Activated T-helper 1 cell treated with anti-CD3 and anti-CD28 coated beads, Interleukin-12 subunit alpha, Interleukin-12 subunit beta, Interleukin-2, Interleukin-4 antibody, amounts not matched to agents 30 ng/mL and 10 ng/mL and 1 ng/mL, durations not matched to agents 14 hours and 24 hours and 36 hours (primary cell): ENCODE measurements around the gene KRTAP9-9. TPM values are rescaled to one million over a fixed set of nuclear protein-coding genes. Genes with fewer than 3 reads are reported as not detected.
"Not testable (repeated sequence)": the region's sequence is repeated elsewhere in the genome, so short reads cannot be mapped to it uniquely, and the experiment has no call there.

Experiments
- DNase-seq: peaks from one replicate; pipeline ENCODE4 v3.0.0; 2021; ENCODE audit warnings: low spot score
- H3K27ac Mint-ChIP-seq: one replicate; pipeline ENCODE4 v1.8.0; 2021; ENCODE audit warnings: mild to moderate bottlenecking, mixed read lengths
- H3K27me3 Mint-ChIP-seq: one replicate; pipeline ENCODE4 v1.8.0; 2022; ENCODE audit warnings: mild to moderate bottlenecking, moderate library complexity, mixed read lengths; ENCODE audit not compliant: insufficient read depth
- H3K36me3 Mint-ChIP-seq: one replicate; pipeline ENCODE4 v1.8.0; 2021; ENCODE audit warnings: low read depth, mixed read lengths
- H3K4me1 Mint-ChIP-seq: one replicate; pipeline ENCODE4 v1.8.0; 2021; ENCODE audit warnings: low read depth, mixed read lengths
- H3K4me3 Mint-ChIP-seq: one replicate; pipeline ENCODE4 v1.8.0; 2021; ENCODE audit warnings: mild to moderate bottlenecking, moderate library complexity, mixed read lengths
- H3K9me3 Mint-ChIP-seq: one replicate; pipeline ENCODE4 v1.8.0; 2021; ENCODE audit warnings: mixed read lengths
- intact Hi-C: fragments of 100-400 bp; cut with micrococcal nuclease; formaldehyde crosslinking; loops from one replicate; pipeline ENCODE4 v1.15.1; 2024
- total RNA-seq: library from RNA; stranded (reverse); gene quantifications from 2 replicates; pipeline ENCODE4 v1.2.3, GENCODE V29; 2022

The KRTAP9-9 gene
- total RNA-seq, result not detected in 2 replicates

DNA sequence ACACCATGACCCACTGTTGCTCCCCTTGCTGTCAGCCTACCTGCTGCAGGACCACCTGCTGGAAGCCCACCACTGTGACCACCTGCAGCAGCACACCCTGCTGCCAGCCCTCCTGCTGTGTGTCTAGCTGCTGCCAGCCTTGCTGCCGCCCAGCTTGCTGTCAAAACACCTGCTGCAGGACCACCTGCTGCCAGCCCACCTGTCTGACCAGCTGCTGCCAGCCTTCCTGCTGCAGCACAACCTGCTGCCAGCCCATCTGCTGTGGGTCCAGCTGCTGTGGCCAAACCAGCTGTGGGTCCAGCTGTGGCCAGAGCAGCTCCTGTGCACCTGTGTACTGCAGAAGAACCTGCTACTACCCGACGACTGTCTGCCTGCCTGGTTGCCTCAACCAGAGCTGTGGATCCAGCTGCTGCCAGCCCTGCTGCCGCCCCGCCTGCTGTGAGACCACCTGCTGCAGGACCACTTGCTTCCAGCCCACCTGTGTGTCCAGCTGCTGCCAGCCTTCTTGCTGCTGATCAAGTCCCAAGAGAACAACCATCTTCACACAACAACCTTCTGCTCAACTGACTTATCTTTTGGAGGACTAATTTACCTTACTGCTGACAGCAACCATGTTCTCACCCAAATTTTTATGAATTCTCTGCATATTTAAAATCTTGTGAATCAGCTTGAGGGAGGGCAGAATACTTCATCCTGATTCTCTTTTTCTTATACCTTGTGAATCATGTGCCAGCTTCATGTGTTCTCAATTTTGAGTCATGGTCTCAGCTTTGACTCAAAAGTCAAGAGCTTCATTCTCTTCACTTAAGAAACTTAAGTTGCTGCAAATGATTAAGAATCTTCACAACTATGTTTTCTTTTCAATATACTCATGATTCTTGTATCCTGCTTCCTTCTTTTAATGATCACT lies at the start of gene KRTAP9-9:
KRTAP9-9 (plus strand) TSS at position 4 of the 910 bp plus-strand sequence.
- intact Hi-C loops, H3K4me1 Mint-ChIP-seq, H3K9me3 Mint-ChIP-seq, H3K36me3 Mint-ChIP-seq, H3K27ac Mint-ChIP-seq, DNase-seq, H3K4me3 Mint-ChIP-seq: not testable (repeated sequence)
- H3K27me3 Mint-ChIP-seq, result peaks cover 25% of the 10 kb centered on the region

DNA sequence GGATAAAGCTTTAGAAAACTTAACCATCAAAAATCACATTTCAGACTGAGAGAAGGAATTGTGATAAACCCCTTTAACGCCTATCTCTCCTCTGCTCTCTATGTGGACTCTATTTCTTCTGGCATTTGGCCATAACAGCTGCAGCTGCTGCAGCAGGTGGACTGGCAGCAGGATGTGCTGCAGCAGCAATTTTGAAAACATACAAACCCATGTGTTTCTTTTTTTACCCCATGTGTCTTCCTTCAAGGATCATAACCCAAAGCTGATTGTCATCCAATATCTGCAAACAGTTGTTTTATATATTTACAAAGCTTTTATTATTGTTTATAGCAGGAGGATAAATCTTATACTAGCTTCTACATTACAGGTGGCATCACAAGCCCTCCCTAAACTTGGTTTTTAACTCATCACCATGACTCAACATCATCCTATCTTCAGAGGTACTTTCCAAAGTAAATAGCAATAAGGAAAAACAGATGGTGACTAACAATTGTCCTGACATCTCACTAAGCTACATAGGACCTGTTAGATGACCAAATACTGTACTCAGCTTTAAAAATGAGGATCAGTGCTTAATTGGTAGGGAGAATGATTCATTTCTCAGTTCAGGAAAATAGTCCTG lies 43.2 kb upstream of the KRTAP9-9 start:
- Mint-ChIP-seq H3K9me3 (no peaks in the 10 kb centered on the region), H3K36me3 (no peaks in the 10 kb centered on the region), H3K4me3 (no peak overlapping the region), H3K27me3 (peaks cover 15% of the 10 kb centered on the region), H3K27ac (no peak overlapping the region), H3K4me1 (no peaks in the 10 kb centered on the region)
- no peak for DNase-seq
- intact Hi-C loops, result no loop called here

DNA sequence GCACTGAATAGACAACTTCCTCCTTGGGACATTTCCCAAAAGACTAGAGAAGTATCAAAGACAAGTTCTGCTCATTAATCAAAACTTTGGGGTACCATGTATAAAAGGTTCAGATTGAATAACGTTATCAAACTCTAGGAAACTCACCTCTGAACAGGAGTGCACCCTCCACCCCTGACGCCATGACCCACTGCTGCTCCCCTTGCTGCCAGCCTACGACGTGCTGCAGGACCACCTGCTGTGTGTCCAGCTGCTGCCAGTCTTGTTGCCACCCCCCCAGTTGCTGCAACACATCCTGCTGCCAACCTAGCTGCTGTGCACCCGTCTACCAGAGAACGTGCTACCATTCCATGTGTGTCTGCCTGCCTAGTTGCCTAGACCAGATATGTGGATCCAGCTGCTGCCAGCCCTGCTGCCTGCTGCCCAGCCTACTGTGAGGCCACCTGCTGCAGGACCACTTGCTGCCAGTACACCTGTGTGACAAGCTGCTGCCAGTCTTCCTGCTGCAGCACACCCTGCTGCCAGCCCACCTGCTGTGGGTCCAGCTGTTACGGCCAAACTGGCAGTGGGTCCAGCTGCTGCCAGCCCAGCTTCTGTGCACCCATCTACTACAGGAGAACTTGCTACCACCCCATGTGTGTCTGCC lies 42.5 kb upstream of the KRTAP9-9 start:
- no peak overlapping the region for H3K4me3 Mint-ChIP-seq
- H3K27me3 Mint-ChIP-seq, result peaks cover 15% of the 10 kb centered on the region
- intact Hi-C loops, result no loop called here
- DNase-seq, result no peak
- H3K4me1 Mint-ChIP-seq, result no peaks in the 10 kb centered on the region
- H3K27ac Mint-ChIP-seq, result no peak overlapping the region
- H3K9me3 Mint-ChIP-seq, result no peaks in the 10 kb centered on the region
- no peaks in the 10 kb centered on the region for H3K36me3 Mint-ChIP-seq

DNA sequence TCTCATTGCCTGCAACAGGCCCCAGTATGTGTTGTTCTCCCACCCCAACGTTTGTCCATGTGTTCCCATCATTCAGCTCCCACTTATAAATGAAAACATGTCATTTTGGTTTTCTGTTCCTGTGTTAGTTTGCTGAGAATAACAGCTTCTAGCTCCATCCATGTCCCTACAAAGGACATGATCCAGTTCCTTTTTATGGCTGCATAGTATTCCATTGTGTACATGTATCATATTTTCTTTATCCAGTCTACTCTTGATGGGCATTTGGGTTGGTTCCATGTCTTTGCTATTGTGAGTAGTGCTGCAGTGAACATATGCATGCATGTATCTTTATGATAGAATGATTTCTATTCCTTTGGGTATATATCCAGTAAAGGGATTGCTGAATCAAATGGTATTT lies 39.5 kb upstream of the KRTAP9-9 start:
- H3K4me3 Mint-ChIP-seq, result no peak overlapping the region
- peaks cover 2% of the 10 kb centered on the region for H3K27me3 Mint-ChIP-seq
- H3K4me1 Mint-ChIP-seq, result no peaks in the 10 kb centered on the region
- H3K9me3 Mint-ChIP-seq, result peaks cover 3% of the 10 kb centered on the region
- no peak for DNase-seq
- intact Hi-C loops, result no loop called here
- H3K27ac Mint-ChIP-seq, result no peak overlapping the region
- H3K36me3 Mint-ChIP-seq, result no peaks in the 10 kb centered on the region

DNA sequence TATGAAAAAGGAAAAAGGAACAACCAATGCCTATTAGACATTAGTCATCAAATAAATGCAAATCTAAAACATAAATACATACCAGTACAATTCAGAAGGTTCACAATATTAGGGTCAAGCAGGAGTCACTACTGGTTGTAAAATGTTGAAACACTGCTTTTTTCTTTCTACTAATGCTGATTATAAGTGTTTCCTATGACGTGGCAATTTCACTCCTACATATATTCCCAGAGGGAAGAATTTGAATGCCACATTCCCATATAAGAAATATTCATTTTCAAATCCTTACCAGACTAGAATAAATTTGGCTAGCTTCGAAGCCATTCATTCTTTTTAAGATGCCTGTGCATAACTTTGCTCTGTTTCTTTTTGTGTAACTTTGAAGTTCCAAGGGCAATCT lies 31.4 kb upstream of the KRTAP9-9 start:
- DNase-seq, result no peak
- intact Hi-C loops, result no loop called here
- H3K9me3 Mint-ChIP-seq, result peaks cover 3% of the 10 kb centered on the region
- H3K27me3 Mint-ChIP-seq, result peaks cover 6% of the 10 kb centered on the region
- no peak overlapping the region for H3K27ac Mint-ChIP-seq
- no peaks in the 10 kb centered on the region for H3K36me3 Mint-ChIP-seq
- no peaks in the 10 kb centered on the region for H3K4me1 Mint-ChIP-seq
- no peak overlapping the region for H3K4me3 Mint-ChIP-seq

DNA sequence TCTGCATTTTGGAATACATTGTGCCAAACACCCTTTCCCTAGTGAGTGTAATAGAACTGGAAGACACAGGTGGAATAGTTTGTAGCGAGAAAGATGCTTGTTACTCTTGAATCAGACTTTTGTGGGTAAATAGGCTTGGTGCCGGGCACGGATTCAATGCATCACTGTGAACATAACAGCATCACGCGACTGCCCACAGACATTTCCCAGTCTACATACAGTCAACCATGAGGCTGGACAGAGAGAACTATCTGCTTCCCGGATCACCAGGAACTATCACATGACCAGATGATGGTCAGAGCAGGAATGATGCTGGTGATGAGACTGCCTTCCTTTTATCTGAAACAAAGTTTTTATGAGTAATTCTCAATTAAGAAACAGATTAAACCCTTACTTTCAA lies 29.1 kb upstream of the KRTAP9-9 start:
- no peak overlapping the region for H3K27ac Mint-ChIP-seq
- H3K4me3 Mint-ChIP-seq, result no peak overlapping the region
- intact Hi-C loops, result no loop called here
- no peaks in the 10 kb centered on the region for H3K36me3 Mint-ChIP-seq
- H3K9me3 Mint-ChIP-seq, result no peaks in the 10 kb centered on the region
- H3K27me3 Mint-ChIP-seq, result peaks cover 8% of the 10 kb centered on the region
- no peak for DNase-seq
- H3K4me1 Mint-ChIP-seq, result no peaks in the 10 kb centered on the region

DNA sequence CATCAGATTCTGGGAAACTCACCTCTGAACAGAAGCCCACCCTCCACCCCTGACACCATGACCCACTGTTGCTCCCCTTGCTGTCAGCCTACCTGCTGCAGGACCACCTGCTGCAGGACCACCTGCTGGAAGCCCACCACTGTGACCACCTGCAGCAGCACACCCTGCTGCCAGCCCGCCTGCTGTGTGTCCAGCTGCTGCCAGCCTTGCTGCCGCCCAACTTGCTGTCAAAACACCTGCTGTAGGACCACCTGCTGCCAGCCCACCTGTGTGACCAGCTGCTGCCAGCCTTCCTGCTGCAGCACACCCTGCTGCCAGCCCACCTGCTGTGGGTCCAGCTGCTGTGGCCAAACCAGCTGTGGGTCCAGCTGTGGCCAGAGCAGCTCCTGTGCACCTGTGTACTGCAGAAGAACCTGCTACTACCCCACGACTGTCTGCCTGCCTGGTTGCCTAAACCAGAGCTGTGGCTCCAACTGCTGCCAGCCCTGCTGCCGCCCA lies 28.5 kb upstream of the KRTAP9-9 start, which contains the start of gene KRTAP9-2:
KRTAP9-2 (plus strand) TSS at position 51 of the 498 bp plus-strand sequence; CDS start at position 58, 7 bp downstream.
- DNase-seq, H3K36me3 Mint-ChIP-seq, H3K27me3 Mint-ChIP-seq, H3K4me1 Mint-ChIP-seq, H3K4me3 Mint-ChIP-seq, H3K27ac Mint-ChIP-seq, intact Hi-C loops, H3K9me3 Mint-ChIP-seq: not testable (repeated sequence)

DNA sequence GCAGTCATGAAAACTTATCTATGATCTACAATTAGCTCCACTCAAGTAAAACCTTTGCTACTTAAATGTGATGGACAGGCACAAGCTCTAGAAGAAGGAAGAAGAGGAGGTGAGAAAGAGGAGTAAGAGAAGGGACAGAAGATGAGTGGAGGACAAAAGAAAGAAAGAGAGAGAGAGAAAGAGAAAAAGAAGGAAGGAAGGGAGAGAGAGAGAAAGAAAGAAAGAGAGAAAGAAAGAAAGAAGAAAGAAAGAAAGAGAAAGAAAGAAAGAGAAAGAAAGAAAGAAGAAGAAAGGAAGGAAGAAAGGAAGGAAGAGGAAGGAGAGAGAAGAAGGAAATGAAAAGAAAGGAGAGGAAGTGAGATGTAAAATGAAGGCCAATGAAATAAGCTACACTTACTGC lies 25.1 kb upstream of the KRTAP9-9 start:
- Mint-ChIP-seq H3K9me3 (no peaks in the 10 kb centered on the region), H3K36me3 (no peaks in the 10 kb centered on the region), H3K4me3 (no peak overlapping the region), H3K27ac (no peak overlapping the region), H3K27me3 (peaks cover 6% of the 10 kb centered on the region), H3K4me1 (no peaks in the 10 kb centered on the region)
- DNase-seq, result no peak
- intact Hi-C loops, result no loop called here

DNA sequence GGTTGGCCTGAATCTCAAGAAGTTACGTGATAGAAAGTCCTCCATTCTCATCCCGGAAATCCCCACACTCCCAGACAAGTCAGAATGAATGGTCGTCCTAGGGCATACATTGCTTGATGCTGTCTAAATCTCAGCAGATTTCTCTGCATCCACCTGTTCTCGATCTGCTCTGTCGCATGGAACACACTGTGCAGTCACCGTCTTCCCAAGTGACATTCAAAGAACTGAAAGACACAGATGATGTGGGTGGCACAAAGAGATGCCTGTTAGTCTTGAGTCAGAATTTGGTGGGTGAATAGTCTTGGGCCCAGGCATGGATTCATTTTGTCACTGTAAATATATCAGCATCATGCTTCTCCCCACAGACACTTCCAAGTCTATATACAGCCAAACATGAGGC lies 23.5 kb upstream of the KRTAP9-9 start:
- no peaks in the 10 kb centered on the region for H3K4me1 Mint-ChIP-seq
- no peaks in the 10 kb centered on the region for H3K9me3 Mint-ChIP-seq
- no peak overlapping the region for H3K27ac Mint-ChIP-seq
- peaks cover 8% of the 10 kb centered on the region for H3K27me3 Mint-ChIP-seq
- no peak overlapping the region for H3K4me3 Mint-ChIP-seq
- DNase-seq, result no peak
- H3K36me3 Mint-ChIP-seq, result no peaks in the 10 kb centered on the region
- intact Hi-C loops, result no loop called here

DNA sequence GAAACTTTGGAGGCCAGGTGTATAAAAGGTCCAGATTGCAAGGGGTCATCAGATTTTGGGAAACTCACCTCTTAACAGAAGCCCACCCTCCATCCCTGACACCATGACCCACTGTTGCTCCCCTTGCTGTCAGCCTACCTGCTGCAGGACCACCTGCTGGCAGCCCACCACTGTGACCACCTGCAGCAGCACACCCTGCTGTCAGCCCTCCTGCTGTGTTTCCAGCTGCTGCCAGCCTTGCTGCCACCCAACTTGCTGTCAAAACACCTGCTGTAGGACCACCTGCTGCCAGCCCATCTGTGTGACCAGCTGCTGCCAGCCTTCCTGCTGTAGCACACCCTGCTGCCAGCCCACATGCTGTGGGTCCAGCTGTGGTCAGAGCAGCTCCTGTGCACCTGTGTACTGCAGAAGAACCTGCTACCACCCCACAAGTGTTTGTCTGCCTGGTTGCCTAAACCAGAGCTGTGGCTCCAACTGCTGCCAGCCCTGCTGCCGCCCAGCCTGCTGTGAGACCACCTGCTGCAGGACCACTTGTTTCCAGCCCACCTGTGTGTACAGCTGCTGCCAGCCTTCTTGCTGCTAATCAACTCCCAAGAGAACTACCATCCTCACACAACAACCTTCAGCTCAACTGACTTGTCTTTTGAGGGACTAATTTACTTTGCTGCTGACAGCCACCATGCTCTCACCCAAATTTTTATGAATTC lies 22.6 kb upstream of the KRTAP9-9 start, which contains the start of gene KRTAP9-3:
KRTAP9-3 (plus strand) TSS at position 51 of the 707 bp plus-strand sequence; CDS start at position 104, 53 bp downstream.
- H3K4me3 Mint-ChIP-seq, intact Hi-C loops, H3K9me3 Mint-ChIP-seq, H3K27me3 Mint-ChIP-seq, DNase-seq, H3K27ac Mint-ChIP-seq, H3K36me3 Mint-ChIP-seq, H3K4me1 Mint-ChIP-seq: not testable (repeated sequence)

DNA sequence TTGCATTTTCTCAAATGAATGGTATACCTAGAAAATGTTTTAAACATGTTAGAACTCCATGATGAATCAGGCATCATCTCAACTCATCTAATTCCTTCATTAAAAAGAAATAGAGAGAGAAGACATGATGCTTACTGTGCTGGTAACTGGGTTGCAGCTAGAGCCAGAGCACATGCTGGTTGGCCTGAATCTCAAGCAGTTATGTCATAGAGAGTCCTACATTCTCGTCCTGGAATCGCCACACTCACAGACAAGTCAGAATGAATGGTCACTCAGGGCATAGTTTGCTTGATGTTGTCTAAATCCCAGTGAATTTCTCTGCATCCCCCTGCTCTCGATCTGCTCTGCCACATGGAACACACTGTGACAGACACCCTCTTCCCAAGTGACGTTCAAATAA lies 18.1 kb upstream of the KRTAP9-9 start:
- H3K27ac Mint-ChIP-seq, H3K4me3 Mint-ChIP-seq, H3K36me3 Mint-ChIP-seq, H3K4me1 Mint-ChIP-seq, H3K27me3 Mint-ChIP-seq, H3K9me3 Mint-ChIP-seq, DNase-seq, intact Hi-C loops: not testable (repeated sequence)

DNA sequence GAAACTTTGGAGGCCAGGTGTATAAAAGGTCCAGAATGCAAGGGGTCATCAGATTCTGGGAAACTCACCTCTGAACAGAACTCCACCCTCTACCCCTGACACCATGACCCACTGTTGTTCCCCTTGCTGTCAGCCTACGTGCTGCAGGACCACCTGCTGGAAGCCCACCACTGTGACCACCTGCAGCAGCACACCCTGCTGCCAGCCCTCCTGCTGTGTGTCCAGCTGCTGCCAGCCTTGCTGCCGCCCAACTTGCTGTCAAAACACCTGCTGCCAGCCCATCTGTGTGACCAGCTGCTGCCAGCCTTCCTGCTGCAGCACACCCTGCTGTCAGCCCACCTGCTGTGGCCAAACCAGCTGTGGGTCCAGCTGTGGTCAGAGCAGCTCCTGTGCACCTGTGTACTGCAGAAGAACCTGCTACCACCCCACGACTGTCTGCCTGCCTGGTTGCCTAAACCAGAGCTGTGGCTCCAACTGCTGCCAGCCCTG lies 17.2 kb upstream of the KRTAP9-9 start, which contains the start of gene KRTAP9-8:
KRTAP9-8 (plus strand) TSS at position 51 of the 489 bp plus-strand sequence; CDS start at position 104, 53 bp downstream.
- intact Hi-C loops, H3K4me3 Mint-ChIP-seq: not testable (repeated sequence)

More for the DNA sequence above, 17.2 kb upstream of the KRTAP9-9 start, which contains the start of gene KRTAP9-8:
- not testable (repeated sequence) for H3K27ac Mint-ChIP-seq, H3K36me3 Mint-ChIP-seq, DNase-seq, H3K4me1 Mint-ChIP-seq, H3K27me3 Mint-ChIP-seq, H3K9me3 Mint-ChIP-seq
